H1 (cell line): ENCODE data around the gene CCNY.

ENCODE experiments used
- ATF3 ChIP-seq: IDR thresholded peaks from 2 replicates; pipeline ENCODE4 v1.6.1; 2011; ENCODE audit warnings: low read depth, mild to moderate bottlenecking, low read length; ENCODE audit not compliant: insufficient read depth
- CHD1 ChIP-seq: IDR thresholded peaks from 2 replicates; pipeline ENCODE4 v1.6.1; 2012; ENCODE audit warnings: low read depth, low read length, improper control_type of control experiment
- CTCF ChIP-seq, 3 experiments: IDR thresholded peaks; 1 replicate in 2 of 3; 2 replicates in 1 of 3; pipeline versions ENCODE4 v1.5.1 to v1.6.1; 2011; ENCODE audit warnings: low read length in 3 of 3, mild to moderate bottlenecking in 3 of 3, inconsistent platforms in 2 of 3, low read depth in 1 of 3, moderate library complexity in 1 of 3; ENCODE audit not compliant: insufficient read depth in 1 of 3; ENCODE audit errors: control extremely low read depth in 1 of 3
- JUN ChIP-seq: IDR thresholded peaks from 2 replicates; pipeline ENCODE4 v1.6.1; 2011; ENCODE audit warnings: low read depth, mild to moderate bottlenecking, improper control_type of control experiment, low read length
- JUND ChIP-seq: IDR thresholded peaks from 2 replicates; pipeline ENCODE4 v1.6.1; 2011; ENCODE audit warnings: mild to moderate bottlenecking, improper control_type of control experiment, low read length
- POLR2A ChIP-seq, 2 experiments: IDR thresholded peaks; 1 replicate in 1 of 2; 2 replicates in 1 of 2; pipeline ENCODE4 v1.6.1; 2011; ENCODE audit warnings: low read depth in 2 of 2, low read length in 2 of 2, mild to moderate bottlenecking in 2 of 2; ENCODE audit errors: control extremely low read depth in 1 of 2
- POLR2AphosphoS5 ChIP-seq: IDR thresholded peaks from 2 replicates; pipeline ENCODE4 v1.6.1; 2011; ENCODE audit warnings: low read depth, low read length
- POU5F1 ChIP-seq: IDR thresholded peaks from 2 replicates; pipeline ENCODE4 v1.6.1; 2011; ENCODE audit warnings: low read depth, mild to moderate bottlenecking, low read length, moderate library complexity
- RXRA ChIP-seq: IDR thresholded peaks from 2 replicates; pipeline ENCODE4 v1.6.1; 2011; ENCODE audit warnings: low read depth, mild to moderate bottlenecking, low read length, moderate library complexity; ENCODE audit not compliant: insufficient read depth
- SAP30 ChIP-seq: fragments of 300-600 bp; sonication (generic); IDR thresholded peaks from 2 replicates; pipeline ENCODE4 v1.7.1; 2012; ENCODE audit warnings: low read length, moderate library complexity, mild to moderate bottlenecking, inconsistent platforms; ENCODE audit not compliant: insufficient read depth, insufficient replicate concordance
- SIN3A ChIP-seq, 2 experiments: IDR thresholded peaks in 1 of 2; conservative IDR thresholded peaks in 1 of 2; 2 replicates each; pipeline ENCODE4 v1.6.1; 2011 to 2012; ENCODE audit warnings: low read length in 2 of 2, improper control_type of control experiment in 1 of 2, low read depth in 1 of 2, mild to moderate bottlenecking in 1 of 2
- YY1 ChIP-seq: IDR thresholded peaks from 2 replicates; pipeline ENCODE4 v1.6.1; 2011; ENCODE audit warnings: low read depth, mild to moderate bottlenecking, low read length

GRCh38 chr10:35495521-35496119 lies 159.3 kb downstream of the CCNY start:
- TF ChIP-seq CTCF (IDR thresholded peaks at IDR 0.05; ENCODE audit: control extremely low read depth in 1 of 3, insufficient read depth in 1 of 3, low read depth in 1 of 3, low read length in 3 of 3) (no peak), SIN3A (conservative IDR thresholded peaks at IDR 0.05 in 1 of 2, IDR thresholded peaks at IDR 0.05 in 1 of 2; ENCODE audit: low read depth in 1 of 2, low read length in 2 of 2) (no peak), YY1 (no peak), POLR2AphosphoS5 (no peak), JUN (no peak), ATF3 (no peak), SAP30 (no peak), JUND (no peak), POLR2A (IDR thresholded peaks at IDR 0.05; ENCODE audit: control extremely low read depth in 1 of 2, low read depth in 2 of 2, low read length in 2 of 2) (no peak), CHD1 (no peak), POU5F1 (no peak), RXRA (no peak)
